ENCODE results near the gene MGAT5. TPM values are rescaled to one million over a fixed set of nuclear protein-coding genes. Genes with fewer than 3 reads are reported as not detected.

The MGAT5 gene
- total and polyA plus RNA-seq, 3 experiments from 2014 or later = 6.4 to 42.4 (median 40.9) TPM

DNA sequence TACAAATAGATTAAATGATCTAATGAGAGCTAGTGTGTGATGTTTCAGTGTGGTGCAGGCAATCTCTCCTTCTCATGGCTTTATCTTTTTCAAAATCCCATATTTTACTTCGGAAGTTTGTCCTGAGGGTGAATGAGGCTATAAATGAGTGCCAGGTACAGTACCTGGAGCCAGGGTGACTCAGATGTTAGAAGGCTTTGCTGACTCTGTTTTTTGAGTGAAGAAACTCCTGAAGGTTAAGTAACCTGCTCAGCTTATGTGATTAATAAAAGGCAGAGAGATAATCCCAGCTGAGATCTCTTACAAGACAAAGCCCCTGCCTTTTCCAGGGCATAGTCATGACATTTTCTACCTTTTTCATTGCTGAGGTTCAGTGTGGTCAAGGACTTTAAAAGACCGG is 52.6 kb downstream of the MGAT5 start:
- Histone ChIP-seq H3K27me3 (ENCODE audit: insufficient read depth, low read length, poor library complexity, severe bottlenecking) (no peaks in the 10 kb centered on the region), H3K4me1 (ENCODE audit: insufficient read depth, low read length) (peaks cover 6% of the 10 kb centered on the region), H3K4me3 (ENCODE audit: low read length) (no peak overlapping the region), H3K9me3 (ENCODE audit: low read length) (no peaks in the 10 kb centered on the region), H3K36me3 (ENCODE audit: insufficient read depth, low read length) (no peaks in the 10 kb centered on the region), H3K27ac (ENCODE audit: low read depth, low read length) (no peak overlapping the region)
- H3K4me1 Mint-ChIP-seq = peaks cover 58 to 93% (median 87%) of the 10 kb centered on the region in 3 donors
- H3K36me3 Mint-ChIP-seq = peaks cover 6 to 18% (median 13%) of the 10 kb centered on the region in 3 donors
- CTCF ChIA-PET = interaction anchor here (1.6 kb wide), 1 partner anchor 25 kb away, joined by 3 read pairs; no protein-coding TSS in a partner anchor
- no peak overlapping the region for H3K4me3 Mint-ChIP-seq
- H3K27ac Mint-ChIP-seq = peak overlapping the region in 2 of 8 donors; percentile 30 to 31
- no peaks in the 10 kb centered on the region for H3K9me3 Mint-ChIP-seq
- no peaks in the 10 kb centered on the region for H3K27me3 Mint-ChIP-seq
- POLR2A ChIA-PET = no interaction called here
- DNase-seq = no peak

DNA sequence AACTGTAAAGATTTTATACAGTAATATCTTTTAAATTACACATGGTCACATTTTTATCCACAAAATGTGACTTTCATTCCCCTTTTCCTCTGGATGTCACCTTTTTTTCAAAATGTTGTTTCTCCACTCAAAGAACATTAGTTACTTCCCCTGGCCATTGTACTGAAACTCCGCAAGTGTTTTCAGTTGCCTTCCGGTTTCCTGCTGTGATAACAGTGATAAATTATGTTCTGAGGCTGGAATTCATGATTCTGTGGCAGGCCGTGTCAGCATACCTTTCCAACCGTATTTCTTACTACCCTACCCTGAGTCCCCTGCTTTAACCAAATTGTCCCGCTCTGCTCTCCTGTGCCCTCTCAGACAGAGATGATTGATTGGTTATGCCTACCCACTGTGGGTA is 53.5 kb downstream of the MGAT5 start:
- CTCF ChIA-PET = no interaction called here
- H3K4me3 Mint-ChIP-seq = no peak overlapping the region
- peaks cover 8 to 23% (median 13%) of the 10 kb centered on the region in 3 donors for H3K36me3 Mint-ChIP-seq
- no peaks in the 10 kb centered on the region for H3K9me3 Mint-ChIP-seq
- Histone ChIP-seq H3K4me1 (ENCODE audit: insufficient read depth, low read length) (peaks cover 6% of the 10 kb centered on the region), H3K27me3 (ENCODE audit: insufficient read depth, low read length, poor library complexity, severe bottlenecking) (no peaks in the 10 kb centered on the region), H3K4me3 (ENCODE audit: low read length) (no peak overlapping the region), H3K9me3 (ENCODE audit: low read length) (no peaks in the 10 kb centered on the region), H3K27ac (ENCODE audit: low read depth, low read length) (no peak overlapping the region), H3K36me3 (ENCODE audit: insufficient read depth, low read length) (no peaks in the 10 kb centered on the region)
- peak overlapping the region in 1 of 8 donors; percentile 3 for H3K27ac Mint-ChIP-seq
- H3K27me3 Mint-ChIP-seq = no peaks in the 10 kb centered on the region
- peaks cover 63 to 93% (median 90%) of the 10 kb centered on the region in 3 donors for H3K4me1 Mint-ChIP-seq
- no peak for DNase-seq
- POLR2A ChIA-PET = no interaction called here

- Mint-ChIP-seq H3K4me3 (no peak overlapping the region), H3K9me3 (no peaks in the 10 kb centered on the region), H3K27ac (peak overlapping the region in 2 of 8 donors; percentile 5 to 20), H3K4me1 (peaks cover 66 to 96% (median 93%) of the 10 kb centered on the region in 3 donors), H3K27me3 (no peaks in the 10 kb centered on the region), H3K36me3 (peaks cover 9 to 30% (median 13%) of the 10 kb centered on the region in 3 donors)
- Histone ChIP-seq H3K36me3 (ENCODE audit: insufficient read depth, low read length) (no peaks in the 10 kb centered on the region), H3K4me1 (ENCODE audit: insufficient read depth, low read length) (peaks cover 6% of the 10 kb centered on the region), H3K27ac (ENCODE audit: low read depth, low read length) (no peak overlapping the region), H3K9me3 (ENCODE audit: low read length) (no peaks in the 10 kb centered on the region), H3K4me3 (ENCODE audit: low read length) (no peak overlapping the region), H3K27me3 (ENCODE audit: insufficient read depth, low read length, poor library complexity, severe bottlenecking) (no peaks in the 10 kb centered on the region)
- DNase-seq = no peak
- ChIA-PET CTCF (no interaction called here), POLR2A (interaction anchor here (1.2 kb wide), 1 partner anchor 19 kb away, joined by 3 read pairs; no protein-coding TSS in a partner anchor)
Observed at GRCh38 chr2:134308474-134309385, 54.9 kb downstream of the MGAT5 start.

DNA sequence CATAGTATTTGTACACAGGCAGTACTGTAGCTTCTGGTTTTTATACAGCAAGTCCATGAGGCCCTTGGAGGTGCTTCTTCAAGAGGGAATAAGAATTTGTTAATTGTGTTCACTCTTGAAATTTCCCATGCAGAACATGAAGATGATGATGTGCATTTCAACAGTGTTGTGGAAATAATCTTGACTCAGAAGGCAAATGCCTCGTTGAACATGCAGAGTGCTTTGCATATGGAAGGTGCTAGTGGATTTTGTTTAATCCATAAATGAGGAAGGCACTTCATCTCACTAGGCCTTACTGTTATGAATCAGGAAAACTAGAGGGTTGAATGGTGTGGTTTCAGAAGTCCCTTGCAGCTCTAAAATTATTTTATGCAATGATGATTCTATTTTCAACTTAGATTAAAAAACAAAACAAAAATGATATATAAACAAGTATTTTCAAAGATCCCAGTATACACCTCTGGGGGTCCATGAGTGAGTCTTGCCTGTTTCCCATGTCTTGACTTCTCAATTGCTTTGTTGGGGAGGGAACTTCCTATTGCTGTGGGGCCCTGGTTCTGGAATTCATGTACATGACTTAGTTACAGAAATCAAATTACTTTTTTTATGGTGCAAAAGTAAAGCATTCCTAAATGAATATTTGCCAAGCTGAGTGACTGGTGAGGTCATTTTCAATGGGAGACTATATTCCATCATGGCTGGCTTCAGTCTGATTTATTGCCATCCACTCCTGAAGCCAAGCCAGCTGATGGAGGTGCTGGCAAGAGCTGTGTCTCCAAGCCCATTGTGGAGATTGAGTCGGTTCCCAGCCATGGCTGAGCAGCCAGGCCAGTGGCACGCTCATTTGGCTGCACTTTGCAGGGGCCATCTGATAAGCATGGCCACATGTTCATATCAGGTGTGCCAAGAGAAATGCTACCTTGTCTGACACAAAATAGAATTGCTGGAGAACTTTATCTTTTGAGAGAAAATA is 56.5 kb downstream of the MGAT5 start:
- POLR2A ChIA-PET = interaction anchor here (0.6 to 1.2 kb wide), 2 partner anchors 21 to 34 kb away, joined by 3 to 8 read pairs; no protein-coding TSS in a partner anchor
- Histone ChIP-seq H3K27ac (ENCODE audit: low read depth, low read length) (no peak overlapping the region), H3K36me3 (ENCODE audit: insufficient read depth, low read length) (no peaks in the 10 kb centered on the region), H3K27me3 (ENCODE audit: insufficient read depth, low read length, poor library complexity, severe bottlenecking) (no peaks in the 10 kb centered on the region), H3K4me3 (ENCODE audit: low read length) (no peak overlapping the region), H3K9me3 (ENCODE audit: low read length) (no peaks in the 10 kb centered on the region), H3K4me1 (ENCODE audit: insufficient read depth, low read length) (no peaks in the 10 kb centered on the region)
- CTCF ChIA-PET = interaction anchor here (0.8 to 1.1 kb wide), 2 partner anchors 9 to 66 kb away, joined by 3 to 4 read pairs; no protein-coding TSS in a partner anchor
- no peak for DNase-seq
- no peaks in the 10 kb centered on the region for H3K9me3 Mint-ChIP-seq
- peak overlapping the region in 1 of 8 donors; percentile 30 for H3K27ac Mint-ChIP-seq
- peaks cover 10 to 30% (median 13%) of the 10 kb centered on the region in 3 donors for H3K36me3 Mint-ChIP-seq
- peak overlapping the region in 1 of 7 donors; percentile 18 for H3K4me3 Mint-ChIP-seq
- no peaks in the 10 kb centered on the region for H3K27me3 Mint-ChIP-seq
- peaks cover 58 to 95% (median 93%) of the 10 kb centered on the region in 3 donors for H3K4me1 Mint-ChIP-seq

GRCh38 chr2:134312482-134312881 is 58.6 kb downstream of the MGAT5 start:
- POLR2A ChIA-PET = no interaction called here
- no peak for DNase-seq
- H3K4me1 Mint-ChIP-seq = peaks cover 58 to 96% (median 88%) of the 10 kb centered on the region in 3 donors
- peak overlapping the region in 3 of 7 donors; percentile 10 to 55 (median 46) for H3K4me3 Mint-ChIP-seq
- H3K4me3 ChIP-seq (ENCODE audit: low read length) = no peak overlapping the region
- H3K27ac ChIP-seq (ENCODE audit: low read depth, low read length) = no peak overlapping the region
- CTCF ChIA-PET = no interaction called here
- H3K36me3 ChIP-seq (ENCODE audit: insufficient read depth, low read length) = no peaks in the 10 kb centered on the region
- H3K27ac Mint-ChIP-seq = peak overlapping the region in 3 of 8 donors; percentile 29 to 65 (median 62)
- H3K9me3 Mint-ChIP-seq = no peaks in the 10 kb centered on the region
- H3K4me1 ChIP-seq (ENCODE audit: insufficient read depth, low read length) = no peaks in the 10 kb centered on the region
- H3K36me3 Mint-ChIP-seq = peaks cover 10 to 29% (median 14%) of the 10 kb centered on the region in 3 donors
- H3K27me3 Mint-ChIP-seq = no peaks in the 10 kb centered on the region
- H3K27me3 ChIP-seq (ENCODE audit: insufficient read depth, low read length, poor library complexity, severe bottlenecking) = no peaks in the 10 kb centered on the region
- no peaks in the 10 kb centered on the region for H3K9me3 ChIP-seq (ENCODE audit: low read length)

DNA sequence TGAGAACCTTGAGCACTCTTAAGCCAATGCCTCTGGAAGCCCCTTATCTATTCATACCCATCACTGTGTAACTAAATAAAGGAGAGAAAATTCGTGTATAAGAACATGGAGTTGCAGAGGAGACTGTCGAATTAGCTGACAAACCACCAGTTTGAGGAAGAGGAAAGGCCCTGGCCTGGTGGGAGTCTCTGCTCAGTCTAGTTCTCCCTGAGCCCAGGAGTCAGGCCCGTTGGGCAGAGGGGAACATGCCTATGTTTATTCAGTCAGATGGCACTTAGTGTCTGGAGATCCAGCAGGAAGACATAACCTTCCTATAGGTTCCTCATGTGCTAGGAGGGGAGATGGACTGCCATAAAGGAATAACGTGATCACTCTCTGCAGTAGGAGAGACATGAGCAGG is 60.3 kb downstream of the MGAT5 start:
- peaks cover 7 to 29% (median 28%) of the 10 kb centered on the region in 3 donors for H3K36me3 Mint-ChIP-seq
- no peaks in the 10 kb centered on the region for H3K9me3 Mint-ChIP-seq
- H3K36me3 ChIP-seq (ENCODE audit: insufficient read depth, low read length) = no peaks in the 10 kb centered on the region
- no peak overlapping the region for H3K4me3 Mint-ChIP-seq
- peak overlapping the region in 2 of 8 donors; percentile 1 to 23 for H3K27ac Mint-ChIP-seq
- H3K4me1 ChIP-seq (ENCODE audit: insufficient read depth, low read length) = peaks cover 4% of the 10 kb centered on the region
- H3K27me3 Mint-ChIP-seq = no peaks in the 10 kb centered on the region
- peaks cover 69 to 98% (median 86%) of the 10 kb centered on the region in 3 donors for H3K4me1 Mint-ChIP-seq
- H3K27me3 ChIP-seq (ENCODE audit: insufficient read depth, low read length, poor library complexity, severe bottlenecking) = no peaks in the 10 kb centered on the region
- no peak for DNase-seq
- no peak overlapping the region for H3K4me3 ChIP-seq (ENCODE audit: low read length)
- POLR2A ChIA-PET = no interaction called here
- CTCF ChIA-PET = interaction anchor here (1.0 kb wide), 1 partner anchor 9 kb away, joined by 3 read pairs; no protein-coding TSS in a partner anchor
- no peaks in the 10 kb centered on the region for H3K9me3 ChIP-seq (ENCODE audit: low read length)
- H3K27ac ChIP-seq (ENCODE audit: low read depth, low read length) = no peak overlapping the region

DNA sequence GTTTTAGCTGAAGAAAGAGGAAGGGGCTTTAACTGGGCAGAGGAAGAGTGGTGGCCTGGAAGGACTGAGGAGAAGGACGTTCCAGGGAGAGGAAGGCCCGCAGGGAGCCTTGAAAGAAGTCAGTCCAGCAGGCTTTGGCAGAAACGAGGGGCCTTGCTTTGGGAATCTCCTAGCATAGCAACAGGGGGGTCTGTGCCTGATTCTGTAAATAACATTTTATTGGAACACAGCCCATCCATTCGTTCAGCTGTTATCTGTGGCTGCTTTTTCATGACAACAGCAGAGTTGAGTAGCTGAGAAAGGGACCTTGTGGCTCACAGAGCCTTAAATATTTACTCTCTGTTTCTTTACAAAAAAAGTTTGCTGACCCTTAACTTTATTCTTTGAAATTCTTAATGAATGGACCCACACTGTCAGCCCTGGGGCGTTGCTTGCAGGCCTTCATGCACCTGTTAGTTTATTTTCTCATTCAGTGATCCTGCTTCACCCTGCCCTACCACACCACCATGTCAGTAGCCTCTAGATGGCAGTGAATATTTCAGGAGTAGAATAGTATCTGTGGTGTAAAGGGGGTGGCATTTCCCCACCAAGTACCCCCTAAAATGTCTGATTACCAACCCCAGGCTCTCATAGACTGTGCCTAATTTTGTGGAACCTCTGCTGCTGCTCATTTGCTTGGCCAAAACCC is 61.0 kb downstream of the MGAT5 start:
- Mint-ChIP-seq H3K4me3 (no peak overlapping the region), H3K36me3 (peaks cover 4 to 32% (median 31%) of the 10 kb centered on the region in 3 donors), H3K27me3 (no peaks in the 10 kb centered on the region), H3K4me1 (peaks cover 70 to 99% (median 87%) of the 10 kb centered on the region in 3 donors), H3K9me3 (no peaks in the 10 kb centered on the region), H3K27ac (peak overlapping the region in 2 of 8 donors; percentile 41 to 66)
- Histone ChIP-seq H3K9me3 (ENCODE audit: low read length) (no peaks in the 10 kb centered on the region), H3K4me3 (ENCODE audit: low read length) (no peak overlapping the region), H3K4me1 (ENCODE audit: insufficient read depth, low read length) (peaks cover 10% of the 10 kb centered on the region), H3K27me3 (ENCODE audit: insufficient read depth, low read length, poor library complexity, severe bottlenecking) (no peaks in the 10 kb centered on the region), H3K36me3 (ENCODE audit: insufficient read depth, low read length) (no peaks in the 10 kb centered on the region), H3K27ac (ENCODE audit: low read depth, low read length) (no peak overlapping the region)
- ChIA-PET POLR2A (no interaction called here), CTCF (no interaction called here)
- no peak for DNase-seq

Measured in CD8-positive, alpha-beta memory T cell (primary cell).